Fibroblast of skin of abdomen (primary cell): ENCODE results near the gene KCNQ1OT1.

ENCODE experiments used
- DNase-seq: peaks from one replicate; pipeline ENCODE4 v3.0.0-alpha.2; 2013

The KCNQ1OT1 gene

GRCh38 chr11:2701898-2702434 is 2.2 kb upstream of the KCNQ1OT1 start:
- DNase-seq = no peak

GRCh38 chr11:2701230-2701629 is 1.4 kb upstream of the KCNQ1OT1 start:
- no peak for DNase-seq

- peak; percentile 38 for DNase-seq
These were observed 819 bp upstream of the KCNQ1OT1 start for GRCh38 chr11:2700415-2701211.

- DNase-seq = no peak
These were observed 636 bp downstream of the KCNQ1OT1 start for GRCh38 chr11:2699185-2699530.

GRCh38 chr11:2698386-2699184 is 1.2 kb downstream of the KCNQ1OT1 start:
- DNase-seq = no peak

GRCh38 chr11:2697866-2698265 is 1.9 kb downstream of the KCNQ1OT1 start:
- no peak for DNase-seq

GRCh38 chr11:2696455-2696854 is 3.3 kb downstream of the KCNQ1OT1 start:
- DNase-seq = no peak

GRCh38 chr11:2694995-2695939 is 4.5 kb downstream of the KCNQ1OT1 start:
- no peak for DNase-seq

- no peak for DNase-seq
These were observed 5.3 kb downstream of the KCNQ1OT1 start for GRCh38 chr11:2694495-2694894.

- DNase-seq = no peak
These were observed 6.2 kb downstream of the KCNQ1OT1 start for GRCh38 chr11:2693271-2694261.

- DNase-seq = no peak
These were observed 7.6 kb downstream of the KCNQ1OT1 start for GRCh38 chr11:2691991-2692875.

GRCh38 chr11:2691355-2691761 is 8.4 kb downstream of the KCNQ1OT1 start:
- DNase-seq = no peak

GRCh38 chr11:2690596-2691354 is 9.0 kb downstream of the KCNQ1OT1 start:
- no peak for DNase-seq

- DNase-seq = no peak
These were observed 9.9 kb downstream of the KCNQ1OT1 start for GRCh38 chr11:2689651-2690575.

- DNase-seq = no peak
These were observed 11.2 kb downstream of the KCNQ1OT1 start for GRCh38 chr11:2688381-2689231.

- no peak for DNase-seq
These were observed 12.0 kb downstream of the KCNQ1OT1 start for GRCh38 chr11:2687782-2688191.

GRCh38 chr11:2687223-2687530 is 12.6 kb downstream of the KCNQ1OT1 start:
- no peak for DNase-seq
